SU-DHL-6 (cell line): ENCODE data around the gene PELI1.

ENCODE experiments used
- H2AFZ ChIP-seq: fragments of 200-600 bp; sonication (generic); 2 replicates; pipeline ENCODE4 v1.6.1; 2014; ENCODE audit warnings: low read depth, mild to moderate bottlenecking, moderate library complexity, mixed read lengths, antibody characterized with exemption, low read length; ENCODE audit not compliant: severe bottlenecking
- H3F3A ChIP-seq: fragments of 200-600 bp; shearing (Covaris generic); 2 replicates; pipeline ENCODE4 v1.6.0; 2016; ENCODE audit warnings: antibody characterized with exemption, mild to moderate bottlenecking; ENCODE audit not compliant: insufficient read depth
- H3K27ac ChIP-seq: fragments of 200-600 bp; sonication (generic); 2 replicates; pipeline ENCODE4 v1.5.1; 2016; ENCODE audit warnings: low read depth, mild to moderate bottlenecking, low read length, moderate library complexity, mixed read lengths
- H3K27me3 ChIP-seq: fragments of 200-600 bp; sonication (generic), shearing (Covaris generic); 2 replicates; pipeline ENCODE4 v1.6.0; 2014; ENCODE audit warnings: mild to moderate bottlenecking, low read length
- H3K36me3 ChIP-seq: fragments of 200-600 bp; sonication (generic); 2 replicates; pipeline ENCODE4 v1.6.1; 2014; ENCODE audit warnings: mild to moderate bottlenecking, low read length, mixed read lengths
- H3K4me2 ChIP-seq: fragments of 300-600, 200-600 bp; shearing (Covaris generic), sonication (generic); 2 replicates; pipeline ENCODE4 v1.6.0; 2014; ENCODE audit warnings: low read length, low read depth, mild to moderate bottlenecking; ENCODE audit not compliant: poor library complexity, severe bottlenecking
- H3K4me3 ChIP-seq: fragments of 200-600 bp; sonication (generic); 2 replicates; pipeline ENCODE4 v1.5.1; 2014; ENCODE audit warnings: antibody characterized with exemption, low read length, mild to moderate bottlenecking, mixed read lengths; ENCODE audit not compliant: insufficient read depth, poor library complexity, severe bottlenecking
- H3K79me2 ChIP-seq: fragments of 200-600 bp; sonication (generic); 2 replicates; pipeline ENCODE4 v1.6.1; 2014; ENCODE audit warnings: mild to moderate bottlenecking, low read length, moderate library complexity; ENCODE audit not compliant: insufficient read depth
- H3K9ac ChIP-seq: fragments of 200-600 bp; sonication (generic); 2 replicates; pipeline ENCODE4 v1.7.0; 2014; ENCODE audit warnings: mild to moderate bottlenecking, low read length
- H3K9me2 ChIP-seq: fragments of 200-600 bp; sonication (generic); replicated peaks from 2 replicates; pipeline ENCODE4 v1.6.1; 2014; ENCODE audit warnings: low read length; ENCODE audit not compliant: insufficient read depth
- H3K9me3 ChIP-seq: fragments of 200-600 bp; sonication (generic); 2 replicates; pipeline ENCODE4 v1.6.1; 2014; ENCODE audit warnings: low read length, mixed read lengths; ENCODE audit not compliant: insufficient read depth
- H4K20me1 ChIP-seq: fragments of 200-600 bp; sonication (generic); 2 replicates; pipeline ENCODE4 v1.6.1; 2014; ENCODE audit warnings: low read depth, mild to moderate bottlenecking, antibody characterized with exemption, low read length, moderate library complexity, mixed read lengths
- CTCF ChIP-seq: fragments of 200-600 bp; sonication (generic); IDR thresholded peaks from one replicate; pipeline ENCODE4 v1.5.1; 2017; ENCODE audit warnings: antibody characterized with exemption, mild to moderate bottlenecking, low read length, moderate library complexity; ENCODE audit not compliant: insufficient read depth, poor library complexity, severe bottlenecking
- EZH2phosphoT487 ChIP-seq: fragments of 200-600 bp; sonication (generic), shearing (Covaris generic); conservative IDR thresholded peaks from 2 replicates; pipeline ENCODE4 v1.6.1; 2018; ENCODE audit warnings: mild to moderate bottlenecking, antibody characterized with exemption, low read length, moderate library complexity, mixed read lengths

Gene PELI1

GRCh38 chr2:64164629-64165028 is 20.4 kb upstream of the PELI1 start:
- no peaks in the 10 kb centered on the region for H3K9me2 ChIP-seq
- H3K4me3 ChIP-seq = no peak overlapping the region
- H2AFZ ChIP-seq = no peak overlapping the region
- peaks cover 5% of the 10 kb centered on the region; the same call in 1 of the 2 replicates for H3F3A ChIP-seq
- no peaks in the 10 kb centered on the region for H3K9me3 ChIP-seq
- TF ChIP-seq EZH2phosphoT487 (no peak), CTCF (no peak)
- peaks cover 4% of the 10 kb centered on the region; the same call in 1 of the 2 replicates for H4K20me1 ChIP-seq
- no peaks in the 10 kb centered on the region for H3K27me3 ChIP-seq
- H3K27ac ChIP-seq = no peak overlapping the region
- peak overlapping the region; percentile 14 for H3K4me2 ChIP-seq
- H3K36me3 ChIP-seq = 0 out of 2 replicates have a peak, but pooled peaks cover 11% of the 10 kb centered on the region
- H3K9ac ChIP-seq = no peak overlapping the region
- no peaks in the 10 kb centered on the region for H3K79me2 ChIP-seq

- H3K9me3 ChIP-seq = no peaks in the 10 kb centered on the region
- no peak overlapping the region for H3K4me2 ChIP-seq
- H3K79me2 ChIP-seq = peaks cover 5% of the 10 kb centered on the region; the same call in 1 of the 2 replicates
- H2AFZ ChIP-seq = no peak overlapping the region
- H3K27ac ChIP-seq = no peak overlapping the region
- H4K20me1 ChIP-seq = peaks cover 4% of the 10 kb centered on the region; the same call in 1 of the 2 replicates
- TF ChIP-seq EZH2phosphoT487 (no peak), CTCF (no peak)
- no peaks in the 10 kb centered on the region for H3K27me3 ChIP-seq
- H3K4me3 ChIP-seq = no peak overlapping the region
- no peaks in the 10 kb centered on the region for H3K9me2 ChIP-seq
- peaks cover 9% of the 10 kb centered on the region; the same call in 1 of the 2 replicates for H3F3A ChIP-seq
- 0 out of 2 replicates have a peak, but pooled peaks cover 11% of the 10 kb centered on the region for H3K36me3 ChIP-seq
- no peak overlapping the region for H3K9ac ChIP-seq
Measured at GRCh38 chr2:64162516-64162915, 18.3 kb upstream of the PELI1 start.

- Histone ChIP-seq H3K79me2 (peaks cover 15% of the 10 kb centered on the region; the same call in 1 of the 2 replicates), H4K20me1 (no peaks in the 10 kb centered on the region), H3K4me2 (no peak overlapping the region), H3K27ac (no peak overlapping the region), H3F3A (peaks cover 9% of the 10 kb centered on the region; the same call in 1 of the 2 replicates), H3K9ac (no peak overlapping the region), H3K4me3 (no peak overlapping the region), H3K36me3 (peaks cover 41% of the 10 kb centered on the region), H2AFZ (no peak overlapping the region), H3K9me3 (no peaks in the 10 kb centered on the region), H3K9me2 (no peaks in the 10 kb centered on the region), H3K27me3 (no peaks in the 10 kb centered on the region)
- TF ChIP-seq EZH2phosphoT487 (no peak), CTCF (no peak)
Measured at GRCh38 chr2:64157792-64158191, 13.6 kb upstream of the PELI1 start.
